ENCODE measurements around the gene MTM1. TPM values are rescaled to one million over a fixed set of nuclear protein-coding genes. Genes with fewer than 3 reads are reported as not detected.

The MTM1 gene
- polyA plus RNA-seq, 1 donor from 2014 or later: 15.0 TPM

GRCh38 chrX:150544222-150544787 lies 24.1 kb upstream of the MTM1 start:
- peaks cover 8% of the 10 kb centered on the region for H3K27me3 Mint-ChIP-seq
- H3K27ac Mint-ChIP-seq: no peak overlapping the region
- peaks cover 9 to 21% (median 17%) of the 10 kb centered on the region in 3 donors for H3K4me1 Mint-ChIP-seq
- no peaks in the 10 kb centered on the region for H3K36me3 Mint-ChIP-seq
- peaks cover 0 to 2% (median 0%) of the 10 kb centered on the region in 3 donors for H3K9me3 Mint-ChIP-seq
- peak overlapping the region in 1 of 4 donors; percentile 22 for H3K4me3 Mint-ChIP-seq

- Mint-ChIP-seq H3K9me3 (peaks cover 0 to 2% (median 0%) of the 10 kb centered on the region in 3 donors), H3K36me3 (no peaks in the 10 kb centered on the region), H3K4me3 (peak overlapping the region in 1 of 4 donors; percentile 22), H3K27me3 (peaks cover 8% of the 10 kb centered on the region), H3K4me1 (peaks cover 9 to 21% (median 17%) of the 10 kb centered on the region in 3 donors), H3K27ac (peak overlapping the region in 2 of 3 donors; percentile 23 to 42)
Measured at GRCh38 chrX:150544835-150545770, 23.3 kb upstream of the MTM1 start.

GRCh38 chrX:150546711-150547153 lies 21.7 kb upstream of the MTM1 start:
- Mint-ChIP-seq H3K27ac (no peak overlapping the region), H3K27me3 (peaks cover 6% of the 10 kb centered on the region), H3K9me3 (peaks cover 0 to 2% (median 0%) of the 10 kb centered on the region in 3 donors), H3K4me1 (peaks cover 9 to 21% (median 17%) of the 10 kb centered on the region in 3 donors), H3K4me3 (peak overlapping the region; percentile 26 to 75 (median 45)), H3K36me3 (no peaks in the 10 kb centered on the region)

GRCh38 chrX:150547375-150548115 lies 20.9 kb upstream of the MTM1 start:
- Mint-ChIP-seq H3K9me3 (peaks cover 0 to 2% (median 0%) of the 10 kb centered on the region in 3 donors), H3K27ac (peak overlapping the region in 1 of 3 donors; percentile 26), H3K27me3 (peaks cover 6% of the 10 kb centered on the region)

GRCh38 chrX:150548251-150548650 lies 20.2 kb upstream of the MTM1 start:
- H3K9me3 Mint-ChIP-seq: peaks cover 0 to 2% (median 0%) of the 10 kb centered on the region in 3 donors

More at GRCh38 chrX:150547375-150548115, 20.9 kb upstream of the MTM1 start:
- Mint-ChIP-seq H3K4me3 (peak overlapping the region; percentile 47 to 96 (median 75)), H3K4me1 (peaks cover 9 to 21% (median 17%) of the 10 kb centered on the region in 3 donors), H3K36me3 (no peaks in the 10 kb centered on the region)

GRCh38 chrX:150548684-150549083 lies 19.7 kb upstream of the MTM1 start:
- Mint-ChIP-seq H3K27me3 (peaks cover 6% of the 10 kb centered on the region), H3K27ac (no peak overlapping the region), H3K9me3 (peaks cover 0 to 2% (median 0%) of the 10 kb centered on the region in 3 donors), H3K36me3 (no peaks in the 10 kb centered on the region), H3K4me1 (peaks cover 2 to 15% (median 13%) of the 10 kb centered on the region in 3 donors), H3K4me3 (peak overlapping the region in 1 of 4 donors; percentile 77)

More at GRCh38 chrX:150548251-150548650, 20.2 kb upstream of the MTM1 start:
- peak overlapping the region in 3 of 4 donors; percentile 73 to 96 (median 77) for H3K4me3 Mint-ChIP-seq
- H3K4me1 Mint-ChIP-seq: peaks cover 5 to 19% (median 17%) of the 10 kb centered on the region in 3 donors
- no peaks in the 10 kb centered on the region for H3K36me3 Mint-ChIP-seq
- peak overlapping the region in 1 of 3 donors; percentile 26 for H3K27ac Mint-ChIP-seq
- H3K27me3 Mint-ChIP-seq: peaks cover 6% of the 10 kb centered on the region

GRCh38 chrX:150551963-150552362 lies 16.5 kb upstream of the MTM1 start:
- Mint-ChIP-seq H3K9me3 (peaks cover 0 to 5% (median 2%) of the 10 kb centered on the region in 3 donors), H3K27me3 (peaks cover 2% of the 10 kb centered on the region), H3K27ac (no peak overlapping the region), H3K4me3 (no peak overlapping the region), H3K36me3 (no peaks in the 10 kb centered on the region), H3K4me1 (peaks cover 0 to 3% (median 1%) of the 10 kb centered on the region in 3 donors)

- Mint-ChIP-seq H3K27ac (no peak overlapping the region), H3K4me3 (no peak overlapping the region), H3K36me3 (no peaks in the 10 kb centered on the region), H3K9me3 (peaks cover 2 to 8% (median 2%) of the 10 kb centered on the region in 3 donors), H3K27me3 (no peaks in the 10 kb centered on the region), H3K4me1 (peaks cover 0 to 7% (median 2%) of the 10 kb centered on the region in 3 donors)
Measured at GRCh38 chrX:150558424-150558823, 10.0 kb upstream of the MTM1 start.

GRCh38 chrX:150564838-150565237 lies 3.6 kb upstream of the MTM1 start:
- no peak overlapping the region for H3K4me3 Mint-ChIP-seq
- H3K36me3 Mint-ChIP-seq: no peaks in the 10 kb centered on the region
- H3K27ac Mint-ChIP-seq: peak overlapping the region in 1 of 3 donors; percentile 59
- H3K27me3 Mint-ChIP-seq: no peaks in the 10 kb centered on the region
- H3K4me1 Mint-ChIP-seq: peaks cover 4 to 23% (median 9%) of the 10 kb centered on the region in 3 donors
- H3K9me3 Mint-ChIP-seq: peaks cover 0 to 4% (median under 1%) of the 10 kb centered on the region in 3 donors

GRCh38 chrX:150565551-150565950 lies 2.9 kb upstream of the MTM1 start:
- Mint-ChIP-seq H3K4me3 (no peak overlapping the region), H3K9me3 (peaks cover 0 to 4% (median 0%) of the 10 kb centered on the region in 3 donors), H3K36me3 (no peaks in the 10 kb centered on the region), H3K4me1 (peaks cover 6 to 26% (median 15%) of the 10 kb centered on the region in 3 donors), H3K27me3 (no peaks in the 10 kb centered on the region), H3K27ac (no peak overlapping the region)

- Mint-ChIP-seq H3K27me3 (no peaks in the 10 kb centered on the region), H3K36me3 (no peaks in the 10 kb centered on the region), H3K27ac (peak overlapping the region in 2 of 3 donors; percentile 84 to 86), H3K4me3 (peak overlapping the region in 2 of 4 donors; percentile 17 to 52), H3K4me1 (peaks cover 11 to 35% (median 21%) of the 10 kb centered on the region in 3 donors), H3K9me3 (peaks cover 0 to 4% (median 0%) of the 10 kb centered on the region in 3 donors)
Measured at GRCh38 chrX:150566734-150567182, 1.7 kb upstream of the MTM1 start.

GRCh38 chrX:150567645-150568319 lies 639 bp upstream of the MTM1 start:
- peaks cover 2% of the 10 kb centered on the region for H3K27me3 Mint-ChIP-seq
- peaks cover 14 to 45% (median 30%) of the 10 kb centered on the region in 3 donors for H3K4me1 Mint-ChIP-seq
- H3K4me3 Mint-ChIP-seq: peak overlapping the region; percentile 74 to 90 (median 84)
- peak overlapping the region in 2 of 3 donors; percentile 86 to 89 for H3K27ac Mint-ChIP-seq
- peaks cover 0 to 4% (median 0%) of the 10 kb centered on the region in 3 donors for H3K9me3 Mint-ChIP-seq
- H3K36me3 Mint-ChIP-seq: no peaks in the 10 kb centered on the region

- peak overlapping the region; percentile 88 to 96 (median 95) for H3K4me3 Mint-ChIP-seq
- H3K27me3 Mint-ChIP-seq: peaks cover 2% of the 10 kb centered on the region
- peak overlapping the region; percentile 62 to 92 (median 87) for H3K27ac Mint-ChIP-seq
- H3K4me1 Mint-ChIP-seq: peaks cover 26 to 58% (median 43%) of the 10 kb centered on the region in 3 donors
- H3K9me3 Mint-ChIP-seq: peaks cover 0 to 4% (median 0%) of the 10 kb centered on the region in 3 donors
- no peaks in the 10 kb centered on the region for H3K36me3 Mint-ChIP-seq
Measured at GRCh38 chrX:150569155-150569477, 695 bp downstream of the MTM1 start.

Measured in IgD-negative memory B cell (primary cell).